ENCODE measurements around the gene SORL1-AS1.
"Not testable (repeated sequence)": the region's sequence is repeated elsewhere in the genome, so short reads cannot be mapped to it uniquely, and the experiment has no call there.

SORL1-AS1 gene

GRCh38 chr11:121452609-121453150 is at the start of gene SORL1-AS1:
Gene SORL1-AS1, minus strand, starts transcription at chr11:121452967.
- in situ Hi-C loops (cut with HindIII; ENCODE audit: low sequenced_read_pairs) = no loop called here

GRCh38 chr11:121500717-121501116 is 48.0 kb upstream of the SORL1-AS1 start:
- in situ Hi-C loops (cut with HindIII; ENCODE audit: low sequenced_read_pairs) = no loop called here

- in situ Hi-C loops (cut with HindIII; ENCODE audit: low sequenced_read_pairs) = no loop called here
These were observed 47.5 kb upstream of the SORL1-AS1 start for GRCh38 chr11:121500275-121500674.

GRCh38 chr11:121499405-121499804 is 46.6 kb upstream of the SORL1-AS1 start:
- in situ Hi-C loops (cut with HindIII; ENCODE audit: low sequenced_read_pairs) = no loop called here

- in situ Hi-C loops (cut with HindIII; ENCODE audit: low sequenced_read_pairs) = no loop called here
These were observed 44.6 kb upstream of the SORL1-AS1 start for GRCh38 chr11:121497176-121497998.

GRCh38 chr11:121494355-121495099 is 41.8 kb upstream of the SORL1-AS1 start:
- in situ Hi-C loops (cut with HindIII; ENCODE audit: low sequenced_read_pairs) = no loop called here

GRCh38 chr11:121489823-121490222 is 37.1 kb upstream of the SORL1-AS1 start:
- in situ Hi-C loops (cut with HindIII; ENCODE audit: low sequenced_read_pairs) = loop anchor here (5.0 kb wide), 1 partner anchor 72 kb away; no protein-coding TSS in a partner anchor

- in situ Hi-C loops (cut with HindIII; ENCODE audit: low sequenced_read_pairs) = loop anchor here (5.0 kb wide), 1 partner anchor 74 kb away; no protein-coding TSS in a partner anchor
These were observed 35.9 kb upstream of the SORL1-AS1 start for GRCh38 chr11:121488641-121489040.

- in situ Hi-C loops (cut with HindIII; ENCODE audit: low sequenced_read_pairs) = loop anchor here (5.0 kb wide), 1 partner anchor 74 kb away; no protein-coding TSS in a partner anchor
These were observed 35.4 kb upstream of the SORL1-AS1 start for GRCh38 chr11:121488170-121488569.

- in situ Hi-C loops (cut with HindIII; ENCODE audit: low sequenced_read_pairs) = loop anchor here (5.0 kb wide), 1 partner anchor 75 kb away; no protein-coding TSS in a partner anchor
These were observed 34.4 kb upstream of the SORL1-AS1 start for GRCh38 chr11:121487191-121487590.

GRCh38 chr11:121486054-121486453 is 33.3 kb upstream of the SORL1-AS1 start:
- in situ Hi-C loops (cut with HindIII; ENCODE audit: low sequenced_read_pairs) = loop anchor here (5.0 kb wide), 1 partner anchor 76 kb away; no protein-coding TSS in a partner anchor

- in situ Hi-C loops (cut with HindIII; ENCODE audit: low sequenced_read_pairs) = loop anchor here (5.0 kb wide), 1 partner anchor 77 kb away; no protein-coding TSS in a partner anchor
These were observed 32.4 kb upstream of the SORL1-AS1 start for GRCh38 chr11:121485216-121485615.

- in situ Hi-C loops (cut with HindIII; ENCODE audit: low sequenced_read_pairs) = no loop called here
These were observed 31.2 kb upstream of the SORL1-AS1 start for GRCh38 chr11:121483805-121484480.

GRCh38 chr11:121482231-121483129 is 29.7 kb upstream of the SORL1-AS1 start:
- in situ Hi-C loops (cut with HindIII; ENCODE audit: low sequenced_read_pairs) = no loop called here

- in situ Hi-C loops (cut with HindIII; ENCODE audit: low sequenced_read_pairs) = not testable (repeated sequence)
These were observed 28.9 kb upstream of the SORL1-AS1 start for GRCh38 chr11:121481484-121482230.

- in situ Hi-C loops (cut with HindIII; ENCODE audit: low sequenced_read_pairs) = no loop called here
These were observed 27.0 kb upstream of the SORL1-AS1 start for GRCh38 chr11:121479698-121480238.

GRCh38 chr11:121478895-121479697 is 26.3 kb upstream of the SORL1-AS1 start:
- in situ Hi-C loops (cut with HindIII; ENCODE audit: low sequenced_read_pairs) = no loop called here
